K562 (cell line): Measurements from ENCODE around the gene CFAP53. TPM values are rescaled to one million over a fixed set of nuclear protein-coding genes. Genes with fewer than 3 reads are reported as not detected.
"Not testable (repeated sequence)": the region's sequence is repeated elsewhere in the genome, so short reads cannot be mapped to it uniquely, and the experiment has no call there.

ENCODE experiments used
- ATAC-seq: fragments of 200-7000 bp; cut with Tn5 transposase; 3 replicates; pipeline ENCODE4 v1.9.1; 2020; ENCODE audit warnings: moderate library complexity
- BruUV-seq: library from RNA; stranded (reverse); fragments of 400-500 nt; replicated peaks from 2 replicates; lab custom pipeline; 2021; lab: Mats Ljungman, UMichigan
- CTCF ChIA-PET: fragments of 300-600 bp; formaldehyde crosslinking; extraction: SDS; loops from one replicate; lab custom pipeline; 2021; ENCODE audit warnings: low intra/inter-chr PET ratio; lab: Yijun Ruan, JAX
- POLR2A ChIA-PET: fragments of 300-600, 350-650 bp; sonication (Branson Sonifier 250); formaldehyde crosslinking; extraction: SDS; loops from one replicate; lab custom pipeline; 2021; ENCODE audit warnings: antibody characterized with exemption, inconsistent platforms; lab: Yijun Ruan, JAX
- DNase-seq, 4 experiments: peaks; one replicate each; pipeline versions ENCODE4 v3.0.0 to v3.0.0-alpha.2; 2011 to 2018; ENCODE audit warnings: low spot score in 3 of 4, mixed read lengths in 3 of 4; ENCODE audit errors: extremely low read depth in 1 of 4
- FAIRE-seq: peaks from 2 replicates; lab custom pipeline; 2011; peaks lifted over from hg19 to GRCh38; lab: Jason Lieb, UNC
- H2AFZ ChIP-seq: 2 replicates; pipeline ENCODE4 v1.6.0; 2011; ENCODE audit warnings: low read depth, low read length, control low read depth, inconsistent platforms
- H3K27ac ChIP-seq: fragments of 200-600 bp; 3 replicates; pipeline ENCODE4 v1.8.0; 2011; ENCODE audit warnings: low read depth, mild to moderate bottlenecking, control low read depth, inconsistent platforms, low read length, moderate library complexity, mixed read lengths; ENCODE audit errors: extremely low read depth
- H3K27me3 ChIP-seq, 2 experiments: fragments of 300-600 bp in 1 of 2; 2 replicates in 1 of 2; 3 replicates in 1 of 2; pipeline versions ENCODE4 v1.6.0 to v1.8.0; 2011; ENCODE audit warnings: inconsistent platforms in 2 of 2, low read length in 2 of 2, mild to moderate bottlenecking in 1 of 2, mixed read lengths in 1 of 2, moderate library complexity in 1 of 2; ENCODE audit not compliant: control insufficient read depth in 2 of 2, insufficient read depth in 2 of 2
- H3K36me3 ChIP-seq: fragments of 300-600 bp; 3 replicates; pipeline ENCODE4 v1.8.0; 2011; ENCODE audit warnings: mild to moderate bottlenecking, low read length, inconsistent platforms; ENCODE audit not compliant: control insufficient read depth, insufficient read depth
- H3K4me1 ChIP-seq, 2 experiments: fragments of 200-600 bp in 1 of 2; replicated peaks in 1 of 2; 2 replicates in 1 of 2; 3 replicates in 1 of 2; pipeline versions ENCODE4 v1.5.1 to v1.8.0; 2011; ENCODE audit warnings: inconsistent platforms in 2 of 2, low read length in 2 of 2, mild to moderate bottlenecking in 1 of 2, mixed read lengths in 1 of 2, moderate library complexity in 1 of 2; ENCODE audit not compliant: control insufficient read depth in 2 of 2, insufficient read depth in 2 of 2
- H3K4me2 ChIP-seq: 2 replicates; pipeline ENCODE4 v1.6.1; 2011; ENCODE audit warnings: low read length, control low read depth, inconsistent platforms, mixed read lengths; ENCODE audit not compliant: insufficient read depth
- H3K4me3 ChIP-seq: fragments of 200-600 bp; sonication (generic), shearing (Covaris generic); 2 replicates; pipeline ENCODE4 v1.5.1; 2016; ENCODE audit warnings: control low read depth, inconsistent platforms
- H3K79me2 ChIP-seq: fragments of 200-600 bp; 3 replicates; pipeline ENCODE4 v1.8.0; 2011; ENCODE audit warnings: low read length, inconsistent platforms; ENCODE audit not compliant: control insufficient read depth, insufficient read depth
- H3K9ac ChIP-seq, 2 experiments: 2 replicates each; pipeline versions ENCODE4 v1.6.0 to v1.6.1; 2011; ENCODE audit warnings: low read depth in 2 of 2, low read length in 2 of 2, control low read depth in 1 of 2, inconsistent platforms in 1 of 2, mild to moderate bottlenecking in 1 of 2, mixed read lengths in 1 of 2; ENCODE audit not compliant: insufficient read depth in 1 of 2
- H3K9me1 ChIP-seq: one replicate; pipeline ENCODE4 v1.6.0; 2011; ENCODE audit warnings: inconsistent platforms, mild to moderate bottlenecking, low read length, moderate library complexity; ENCODE audit not compliant: control insufficient read depth, insufficient read depth
- H3K9me3 ChIP-seq: replicated peaks from 2 replicates; pipeline ENCODE4 v1.5.1; 2011; ENCODE audit warnings: low read depth, low read length, inconsistent platforms; ENCODE audit not compliant: control insufficient read depth, insufficient read depth
- H4K20me1 ChIP-seq: replicated peaks from 2 replicates; pipeline ENCODE4 v1.6.1; 2011; ENCODE audit warnings: low read length, inconsistent platforms, mixed read lengths; ENCODE audit not compliant: control insufficient read depth, insufficient read depth
- ARID1B ChIP-seq: fragments of 450-650 bp; IDR thresholded peaks from 2 replicates; pipeline ENCODE4 v1.6.1; 2016; ENCODE audit warnings: antibody characterized with exemption, mild to moderate bottlenecking, inconsistent platforms
- CHD2 ChIP-seq: IDR thresholded peaks from 2 replicates; pipeline ENCODE4 v1.6.1; 2011; ENCODE audit warnings: low read depth, low read length
- ELF1 ChIP-seq: fragments of 200-800 bp; sonication (Bioruptor generic); IDR thresholded peaks from 2 replicates; pipeline ENCODE4 v1.6.1; 2016; ENCODE audit warnings: missing genetic modification characterization, missing compliant biosample characterization
- LCOR ChIP-seq: sonication (generic); formaldehyde crosslinking; IDR thresholded peaks from 2 replicates; pipeline ENCODE4 v1.8.0; 2022; ENCODE audit warnings: mild to moderate bottlenecking, missing genetic modification reagents
- MAFG ChIP-seq: fragments of 450-650 bp; conservative IDR thresholded peaks from 2 replicates; pipeline ENCODE4 v1.6.1; 2016; ENCODE audit warnings: missing genetic modification characterization, missing compliant biosample characterization
- NFE2 ChIP-seq: IDR thresholded peaks from 2 replicates; pipeline ENCODE4 v1.6.1; 2014; ENCODE audit warnings: antibody characterized with exemption, low read depth
- POLR2H ChIP-seq: IDR thresholded peaks from 2 replicates; pipeline ENCODE4 v1.6.1; 2016; ENCODE audit warnings: missing genetic modification characterization, low read depth, mild to moderate bottlenecking, control low read depth, missing compliant biosample characterization, moderate library complexity
- ZNF766 ChIP-seq: fragments of 200-800 bp; sonication (Bioruptor generic); conservative IDR thresholded peaks from 2 replicates; pipeline ENCODE4 v1.6.1; 2016; ENCODE audit warnings: missing genetic modification characterization, missing compliant biosample characterization
- WGBS: fragments of 100-300 bp; shearing (Covaris generic); methylation state at CpG from one replicate; pipeline ENCODE4 v1.1.6; 2016; ENCODE audit warnings: low coverage, mixed read lengths; ENCODE audit not compliant: insufficient coverage; ENCODE audit errors: missing lambda C conversion rate; 5-methylcytosine and 5-hydroxymethylcytosine counted together
- in situ Hi-C: fragments of 300-500 bp; cut with MboI; formaldehyde crosslinking; loops from 4 replicates; pipeline ENCODE4 v1.15.0; 2018; ENCODE audit warnings: inconsistent platforms, mixed read lengths
- intact Hi-C: fragments of 100-400 bp; cut with micrococcal nuclease; formaldehyde crosslinking; loops from 2 replicates; pipeline ENCODE4 v1.14.2; 2022
- polyA plus RNA-seq, 8 experiments: library from polyadenylated mRNA; depleted of rRNA in 4 of 8; stranded (reverse) in 5 of 8; unstranded in 3 of 8; fragments of >200 nt; fragmentation: Nextera tagmentation in 2 of 8; fragmentation: Illumina TruSeq in 1 of 8; extraction: Ambion mirVana in 2 of 8; extraction: Trizol in 1 of 8; gene quantifications; 2 replicates each; pipeline versions ENCODE4 v1.2.1 to v1.2.3, GENCODE V29; 2011 to 2014; ENCODE audit warnings: inconsistent platforms in 1 of 8, missing spikeins in 1 of 8
- total RNA-seq, 7 experiments: library from RNA; depleted of rRNA in 6 of 7; stranded (reverse); fragments of >200 nt in 6 of 7; fragmentation: Illumina TruSeq in 2 of 7; extraction: Trizol in 2 of 7; gene quantifications; 2 replicates each; pipeline versions ENCODE4 v1.2.1 to v1.2.3, GENCODE V29; 2011 to 2021; ENCODE audit warnings: low replicate concordance in 1 of 7

CFAP53 gene
- total and polyA plus RNA-seq, 9 of the 15 experiments (the other 6 are each of a cell fraction or from before 2014, with no cell fraction given): 0.21 to 1.9 (median 1.2) TPM

GRCh38 chr18:50310080-50310479 lies 43.8 kb upstream of the CFAP53 start:
- DNase-seq (no peak), ATAC-seq (no peak), FAIRE-seq (no peak)
- no TSS peak for BruUV-seq
- no peaks in the 10 kb centered on the region for H3K9me1 ChIP-seq
- peaks cover 5% of the 10 kb centered on the region; the same call in 1 of the 2 replicates for H3K9me3 ChIP-seq
- peaks cover 0 to 26% of the 10 kb centered on the region in 2 experiments; a peak in 3 of 5 replicates for H3K4me1 ChIP-seq
- no peaks in the 10 kb centered on the region for H4K20me1 ChIP-seq
- no peaks in the 10 kb centered on the region for H3K27me3 ChIP-seq
- H2AFZ ChIP-seq: peak overlapping the region; percentile 65
- in situ Hi-C loops: no loop called here
- intact Hi-C loops: no loop called here
- POLR2A ChIA-PET: no interaction called here
- CTCF ChIA-PET: no interaction called here
- no peak overlapping the region for H3K9ac ChIP-seq
- H3K4me3 ChIP-seq: 0 out of 2 replicates have a peak overlapping the region, but pooled peaks have one; percentile 5
- peak overlapping the region; percentile 32; the same call in 1 of the 2 replicates for H3K4me2 ChIP-seq
- no peaks in the 10 kb centered on the region for H3K36me3 ChIP-seq
- no peak for TF ChIP-seq LCOR
- no peak for TF ChIP-seq ELF1 (tag)
- peak; percentile 46 for TF ChIP-seq MAFG (tag)
- peak; percentile 69 for TF ChIP-seq CHD2
- peak; percentile 53 for TF ChIP-seq POLR2H
- TF ChIP-seq NFE2: peak; percentile 40; the same call in 1 of the 2 replicates
- TF ChIP-seq ZNF766 (CRISPR knock-in tag): peak; percentile 66; the same call in 1 of the 2 replicates
- TF ChIP-seq ARID1B: peak; percentile 11; the same call in 1 of the 2 replicates
- no peaks in the 10 kb centered on the region for H3K79me2 ChIP-seq
- peak overlapping the region; percentile 41; the same call in 1 of the 3 replicates for H3K27ac ChIP-seq
- WGBS: 42% methylated on average over 10 of the region's 10 CpGs

- CTCF ChIA-PET, FAIRE-seq, H3K79me2 ChIP-seq, H3K27me3 ChIP-seq, H3K4me2 ChIP-seq, ATAC-seq, DNase-seq, H3K9me1 ChIP-seq, BruUV-seq, in situ Hi-C loops, H3K9ac ChIP-seq, H3K36me3 ChIP-seq, H3K4me3 ChIP-seq, intact Hi-C loops, H3K9me3 ChIP-seq, H4K20me1 ChIP-seq, H3K27ac ChIP-seq, POLR2A ChIA-PET: not testable (repeated sequence)
- 57% methylated on average over 5 of the region's 5 CpGs for WGBS
- Histone ChIP-seq H2AFZ (peak overlapping the region; percentile 85; the same call in 1 of the 2 replicates), H3K4me1 (peaks cover 0 to 24% of the 10 kb centered on the region in 2 experiments; a peak in 3 of 5 replicates)
Observed at GRCh38 chr18:50308851-50309250, 42.6 kb upstream of the CFAP53 start.
